Stimulated activated CD8-positive, alpha-beta memory T cell treated with anti-CD3 and anti-CD28 coated beads, Interleukin-7, amount 100 ng/mL, for 1 hour (primary cell): ENCODE data around the gene UCN3.
"Not testable (repeated sequence)": the region's sequence is repeated elsewhere in the genome, so short reads cannot be mapped to it uniquely, and the experiment has no call there.

Experiments used
- DNase-seq, 2 donors: peaks; one replicate each; pipeline ENCODE4 v3.0.0-alpha.2; 2020; ENCODE audit warnings: low read depth in 2 of 2

The UCN3 gene

DNA sequence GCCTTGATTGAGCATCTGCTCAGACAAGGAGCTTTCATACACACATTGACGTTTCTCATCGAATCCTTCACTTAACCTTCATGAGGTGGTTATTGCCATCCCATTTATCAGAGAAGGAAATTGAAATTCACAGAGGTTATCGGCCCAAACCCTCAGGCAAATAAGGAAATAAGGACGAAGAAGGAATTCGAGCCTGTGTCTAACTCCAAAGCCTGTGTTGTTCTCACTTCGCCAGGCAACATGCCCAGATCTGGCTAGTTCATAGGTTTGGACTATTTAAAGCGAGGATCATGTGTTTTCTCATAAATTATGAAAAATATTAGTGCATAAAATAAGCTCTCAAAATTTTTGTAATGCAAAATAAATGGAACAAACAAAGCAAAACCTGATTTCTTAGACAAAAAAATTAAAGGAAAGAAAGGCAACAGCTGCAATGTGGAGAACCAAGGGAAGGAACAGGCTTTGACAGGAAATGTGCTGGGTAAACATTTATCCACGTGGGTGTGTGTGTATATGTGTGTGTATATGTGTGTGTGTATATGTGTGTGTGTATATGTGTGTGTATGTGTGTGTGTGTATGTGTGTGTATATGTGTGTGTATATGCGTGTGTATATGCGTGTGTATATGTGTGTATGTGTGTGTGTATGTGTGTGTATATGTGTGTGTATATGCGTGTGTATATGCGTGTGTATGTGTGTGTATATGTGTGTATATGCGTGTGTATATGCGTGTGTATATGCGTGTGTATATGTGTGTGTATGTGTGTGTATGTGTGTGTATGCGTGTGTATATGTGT is 4.8 kb downstream of the UCN3 start:
- DNase-seq = no peak

- no peak for DNase-seq
Observed at GRCh38 chr10:5370493-5371352, 6.0 kb downstream of the UCN3 start.

DNA sequence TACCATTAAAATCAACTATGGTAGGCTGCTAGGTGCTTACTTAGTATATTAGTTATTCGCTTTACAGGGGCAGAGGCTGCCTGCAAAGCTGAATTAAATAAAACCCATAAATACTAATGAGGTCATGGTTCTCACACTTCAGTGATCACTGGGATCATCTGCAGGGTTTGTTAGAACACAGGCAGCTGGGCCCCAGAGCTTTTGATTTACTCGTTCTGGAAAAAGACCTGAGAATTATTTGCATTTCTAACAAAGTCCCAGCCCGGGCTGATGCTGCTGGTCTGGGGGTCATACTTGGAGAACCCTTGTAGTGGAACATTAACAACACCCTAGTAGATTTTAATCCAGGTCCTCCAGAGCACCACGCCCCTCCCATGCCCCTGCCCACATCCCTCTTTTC is 8.5 kb downstream of the UCN3 start:
- DNase-seq = no peak

DNA sequence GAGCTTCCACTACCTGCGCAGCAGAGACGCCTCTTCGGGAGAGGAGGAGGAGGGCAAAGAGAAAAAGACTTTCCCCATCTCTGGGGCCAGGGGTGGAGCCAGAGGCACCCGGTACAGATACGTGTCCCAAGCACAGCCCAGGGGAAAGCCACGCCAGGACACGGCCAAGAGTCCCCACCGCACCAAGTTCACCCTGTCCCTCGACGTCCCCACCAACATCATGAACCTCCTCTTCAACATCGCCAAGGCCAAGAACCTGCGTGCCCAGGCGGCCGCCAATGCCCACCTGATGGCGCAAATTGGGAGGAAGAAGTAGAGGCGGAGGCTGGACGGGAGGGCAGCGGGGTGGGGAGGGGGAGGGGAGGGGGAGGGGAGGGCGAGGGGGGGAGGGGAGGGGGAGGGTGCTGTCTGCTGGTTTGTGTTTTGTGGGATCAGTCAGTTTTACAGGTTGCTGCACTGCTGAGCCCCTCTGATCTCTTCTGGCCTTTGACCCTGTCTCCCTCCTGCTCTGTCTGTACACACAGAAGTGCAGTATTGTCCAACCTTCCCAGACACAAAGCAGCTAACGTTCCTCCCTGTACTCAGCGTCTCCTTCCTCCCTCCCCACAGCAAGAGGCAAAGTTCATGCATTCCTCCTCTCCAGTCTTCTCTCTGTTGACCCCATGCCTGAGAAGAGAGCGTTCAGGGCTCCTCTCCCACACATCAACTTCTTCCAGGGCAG is 9.3 kb downstream of the UCN3 start:
- no peak for DNase-seq

- no peak for DNase-seq
Observed at GRCh38 chr10:5376450-5376849, 11.7 kb downstream of the UCN3 start.

GRCh38 chr10:5379202-5379601 is 14.4 kb downstream of the UCN3 start:
- DNase-seq = not testable (repeated sequence)

- not testable (repeated sequence) for DNase-seq
Observed at GRCh38 chr10:5380395-5380794, 15.6 kb downstream of the UCN3 start.

GRCh38 chr10:5381187-5381586 is 16.4 kb downstream of the UCN3 start:
- no peak for DNase-seq

DNA sequence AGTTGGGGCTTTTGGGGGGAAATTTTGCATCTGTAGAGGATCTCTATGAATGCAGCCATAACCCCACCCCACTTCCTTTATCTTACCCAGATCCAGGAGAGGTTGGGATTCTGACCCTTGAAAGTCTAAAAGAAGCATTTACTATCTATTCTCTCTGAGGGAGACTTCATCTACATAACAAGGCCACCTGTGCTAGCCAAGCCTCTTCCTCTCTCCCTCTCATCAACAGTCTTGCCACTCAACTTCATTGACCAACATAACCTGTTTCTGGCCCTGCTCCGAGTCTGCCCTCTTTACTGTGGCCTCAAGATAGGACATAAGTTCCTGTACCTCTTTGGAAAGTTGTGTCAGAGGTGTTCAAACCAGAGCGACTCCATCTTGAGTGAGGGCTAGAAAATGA is 20.5 kb downstream of the UCN3 start:
- no peak for DNase-seq

- DNase-seq = no peak
Observed at GRCh38 chr10:5387169-5387568, 22.4 kb downstream of the UCN3 start.

DNA sequence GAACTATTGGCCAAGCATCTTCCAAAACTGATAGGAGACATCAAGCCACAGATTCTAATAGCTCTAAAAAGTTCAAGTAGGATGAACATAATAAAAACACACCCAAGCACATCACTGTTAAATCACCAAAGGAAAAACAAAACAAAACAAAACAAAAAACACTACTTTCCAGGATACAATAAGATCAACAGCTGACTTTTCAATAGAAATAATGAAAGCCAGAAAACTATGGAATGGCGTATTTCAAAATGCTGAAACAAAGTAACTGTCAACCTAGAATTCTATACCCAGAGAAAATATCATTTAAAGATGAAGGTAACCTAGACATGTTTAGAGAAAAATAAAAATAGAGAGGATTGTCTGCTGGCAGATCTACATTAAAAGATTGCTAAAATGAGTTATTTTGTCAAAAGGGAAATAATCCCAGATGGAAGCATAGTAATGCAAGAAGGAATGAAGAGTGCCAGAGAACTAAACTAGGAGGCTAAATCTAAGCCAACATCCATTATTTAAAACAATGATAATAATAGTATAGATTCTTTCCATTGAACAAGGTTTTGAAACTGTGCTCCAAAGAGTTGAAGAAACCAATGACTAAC is 25.9 kb downstream of the UCN3 start:
- no peak for DNase-seq

GRCh38 chr10:5391790-5392189 is 27.0 kb downstream of the UCN3 start:
- no peak for DNase-seq

DNA sequence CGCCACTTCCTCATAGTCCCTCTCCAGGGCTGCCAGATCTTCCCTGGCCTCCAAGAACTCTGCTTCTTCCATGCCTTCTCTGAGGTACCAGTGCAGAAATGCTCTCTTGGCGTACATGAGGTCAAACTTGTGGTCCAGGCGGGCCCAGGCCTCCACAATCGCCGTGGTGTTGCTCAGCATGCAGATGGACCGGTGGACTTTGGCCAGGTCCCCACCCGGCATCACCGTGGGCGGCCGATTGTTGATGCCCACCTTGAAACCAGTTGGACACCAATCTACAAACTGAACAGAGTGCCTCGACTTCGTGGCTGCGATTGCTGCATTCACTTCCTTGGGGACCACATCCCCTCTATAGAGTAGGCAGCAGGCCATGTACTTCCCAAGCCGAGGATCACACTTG is 28.8 kb downstream of the UCN3 start:
- DNase-seq = no peak

GRCh38 chr10:5395168-5395567 is 30.4 kb downstream of the UCN3 start:
- no peak for DNase-seq

DNA sequence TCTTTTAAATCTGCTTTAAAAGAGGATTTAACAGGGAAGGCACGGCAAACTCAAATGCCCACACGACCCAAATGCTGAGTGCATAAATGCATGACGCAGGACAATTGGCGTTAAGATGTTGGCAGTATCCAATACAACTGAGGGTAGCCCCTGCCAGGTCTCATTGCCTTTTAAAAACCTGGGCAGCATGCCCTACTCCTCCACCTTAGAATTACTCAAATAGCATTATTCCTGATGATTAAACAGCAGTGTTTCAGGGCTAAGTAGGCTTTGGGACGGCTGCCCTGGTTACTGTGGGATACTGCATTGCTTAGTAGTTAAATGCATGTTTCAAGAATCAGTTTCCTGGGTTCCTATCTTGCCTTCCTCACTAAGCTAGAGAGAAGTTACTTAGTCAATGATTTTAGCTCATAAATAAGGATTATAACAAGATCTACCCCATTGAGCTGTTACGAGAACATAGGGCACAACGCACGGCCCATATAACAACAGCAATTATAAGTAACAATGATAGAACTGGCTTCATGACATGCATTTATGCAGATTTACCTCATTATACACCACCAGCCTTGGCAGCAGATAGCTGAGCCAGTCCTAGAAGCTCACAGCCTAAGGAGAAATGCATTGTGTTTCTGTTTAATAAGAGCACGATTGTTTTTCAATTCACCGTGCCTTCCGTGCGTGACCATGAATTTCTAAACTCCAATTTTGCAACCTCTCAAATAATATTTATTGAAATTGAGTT is 32.0 kb downstream of the UCN3 start:
- no peak for DNase-seq

DNA sequence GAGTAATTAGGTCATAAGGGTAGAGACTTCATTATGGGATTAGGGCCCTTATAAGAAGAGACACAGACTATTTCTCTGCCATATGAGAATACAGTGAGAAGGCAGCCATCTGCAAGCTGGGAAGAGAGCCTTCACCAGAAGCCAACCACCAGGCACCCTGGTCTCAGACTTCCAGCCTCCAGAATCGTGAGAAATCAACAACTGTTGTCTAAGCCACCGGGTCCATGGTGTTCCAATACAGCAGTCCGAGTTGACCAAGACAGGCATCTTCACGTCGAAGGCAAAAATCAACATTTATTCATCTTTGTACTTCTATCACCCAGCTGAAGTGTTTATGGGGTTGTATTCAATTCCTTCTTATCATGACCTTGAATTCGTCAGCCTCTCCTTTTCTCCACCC is 34.6 kb downstream of the UCN3 start:
- DNase-seq = no peak

GRCh38 chr10:5400468-5401240 is 35.9 kb downstream of the UCN3 start:
- no peak for DNase-seq

- DNase-seq = no peak
Observed at GRCh38 chr10:5402798-5403197, 38.0 kb downstream of the UCN3 start.

- DNase-seq = no peak
Observed at GRCh38 chr10:5404208-5405041, 39.7 kb downstream of the UCN3 start, which contains the start of gene TUBAL3. Gene TUBAL3, minus strand, starts transcription at chr10:5404828. Its CDS starts 36 bp downstream, at chr10:5404792.
